ENCODE data around the gene P2RY8.

P2RY8 gene

DNA sequence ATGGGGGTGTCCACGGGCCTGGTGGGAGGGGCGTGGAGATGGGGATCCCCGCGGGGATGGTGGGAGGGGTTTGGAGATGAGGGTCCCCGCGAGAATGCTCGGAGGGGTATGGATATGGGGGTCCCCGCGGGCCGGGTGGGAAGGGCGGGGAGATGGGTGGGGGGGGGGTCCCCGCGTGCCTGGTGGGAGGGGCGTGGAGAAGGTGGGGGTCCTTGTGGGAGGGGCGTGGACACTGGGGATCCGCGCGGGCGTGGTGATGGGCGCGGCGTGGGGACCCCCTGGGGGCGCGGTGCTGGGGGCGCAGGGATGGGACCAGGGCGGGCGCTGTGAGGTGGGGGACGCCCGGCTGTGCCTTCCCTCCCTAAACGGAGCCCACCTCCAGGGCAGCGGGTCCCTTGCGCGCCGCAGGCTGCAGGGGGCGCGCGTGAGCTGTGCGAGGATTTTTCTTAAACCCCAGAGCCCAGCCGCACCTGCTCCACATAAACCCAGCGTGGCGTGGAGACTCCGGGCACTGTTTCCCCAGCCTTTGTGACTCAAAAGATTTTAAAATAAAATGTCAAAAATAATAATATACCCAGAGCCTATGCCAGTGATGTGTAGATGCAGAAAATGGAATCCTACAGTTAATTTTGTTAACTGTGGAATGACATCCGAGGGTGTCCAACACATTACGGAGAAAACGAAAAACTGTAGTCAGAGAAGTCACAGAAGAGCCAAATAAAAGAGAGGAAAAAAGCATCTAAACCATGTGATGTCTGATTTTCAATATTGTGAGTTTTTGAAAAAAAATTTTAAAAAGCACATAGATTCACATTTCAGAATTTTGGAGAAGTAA, 82.8 kb downstream of the P2RY8 start:
- H3K4me3 ChIP-seq (ENCODE audit: low read depth, low read length) = peak overlapping the region; percentile 67
- TF ChIP-seq, protein P1, sequence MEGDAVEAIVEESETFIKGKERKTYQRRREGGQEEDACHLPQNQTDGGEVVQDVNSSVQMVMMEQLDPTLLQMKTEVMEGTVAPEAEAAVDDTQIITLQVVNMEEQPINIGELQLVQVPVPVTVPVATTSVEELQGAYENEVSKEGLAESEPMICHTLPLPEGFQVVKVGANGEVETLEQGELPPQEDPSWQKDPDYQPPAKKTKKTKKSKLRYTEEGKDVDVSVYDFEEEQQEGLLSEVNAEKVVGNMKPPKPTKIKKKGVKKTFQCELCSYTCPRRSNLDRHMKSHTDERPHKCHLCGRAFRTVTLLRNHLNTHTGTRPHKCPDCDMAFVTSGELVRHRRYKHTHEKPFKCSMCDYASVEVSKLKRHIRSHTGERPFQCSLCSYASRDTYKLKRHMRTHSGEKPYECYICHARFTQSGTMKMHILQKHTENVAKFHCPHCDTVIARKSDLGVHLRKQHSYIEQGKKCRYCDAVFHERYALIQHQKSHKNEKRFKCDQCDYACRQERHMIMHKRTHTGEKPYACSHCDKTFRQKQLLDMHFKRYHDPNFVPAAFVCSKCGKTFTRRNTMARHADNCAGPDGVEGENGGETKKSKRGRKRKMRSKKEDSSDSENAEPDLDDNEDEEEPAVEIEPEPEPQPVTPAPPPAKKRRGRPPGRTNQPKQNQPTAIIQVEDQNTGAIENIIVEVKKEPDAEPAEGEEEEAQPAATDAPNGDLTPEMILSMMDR (IDR thresholded peaks at IDR 0.05; ENCODE audit: low read depth, low read length) = peak; percentile 97

DNA sequence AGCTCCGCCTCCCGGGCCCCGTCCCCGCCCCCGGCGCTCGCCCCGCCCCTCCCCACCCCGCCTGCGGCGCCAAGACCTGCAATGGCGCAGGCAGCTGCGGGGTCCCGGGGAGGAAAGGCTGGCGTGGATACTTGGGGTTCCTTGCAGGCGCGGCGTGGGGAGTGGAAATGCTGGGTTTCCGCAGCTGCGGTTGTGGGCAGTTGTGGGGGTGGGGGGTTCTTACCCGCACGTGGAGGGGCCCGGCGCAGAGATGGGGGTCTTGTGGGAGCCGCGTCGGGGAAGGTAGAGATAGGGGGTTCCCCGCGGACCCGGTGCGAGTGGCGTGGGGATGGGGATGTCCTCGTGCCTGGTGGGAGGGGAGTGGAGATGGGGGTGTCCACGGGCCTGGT, 83.6 kb downstream of the P2RY8 start:
- peak overlapping the region; percentile 67 for H3K4me3 ChIP-seq (ENCODE audit: low read depth, low read length)
- TF ChIP-seq, protein P1 (IDR thresholded peaks at IDR 0.05; ENCODE audit: low read depth, low read length) = no peak

DNA sequence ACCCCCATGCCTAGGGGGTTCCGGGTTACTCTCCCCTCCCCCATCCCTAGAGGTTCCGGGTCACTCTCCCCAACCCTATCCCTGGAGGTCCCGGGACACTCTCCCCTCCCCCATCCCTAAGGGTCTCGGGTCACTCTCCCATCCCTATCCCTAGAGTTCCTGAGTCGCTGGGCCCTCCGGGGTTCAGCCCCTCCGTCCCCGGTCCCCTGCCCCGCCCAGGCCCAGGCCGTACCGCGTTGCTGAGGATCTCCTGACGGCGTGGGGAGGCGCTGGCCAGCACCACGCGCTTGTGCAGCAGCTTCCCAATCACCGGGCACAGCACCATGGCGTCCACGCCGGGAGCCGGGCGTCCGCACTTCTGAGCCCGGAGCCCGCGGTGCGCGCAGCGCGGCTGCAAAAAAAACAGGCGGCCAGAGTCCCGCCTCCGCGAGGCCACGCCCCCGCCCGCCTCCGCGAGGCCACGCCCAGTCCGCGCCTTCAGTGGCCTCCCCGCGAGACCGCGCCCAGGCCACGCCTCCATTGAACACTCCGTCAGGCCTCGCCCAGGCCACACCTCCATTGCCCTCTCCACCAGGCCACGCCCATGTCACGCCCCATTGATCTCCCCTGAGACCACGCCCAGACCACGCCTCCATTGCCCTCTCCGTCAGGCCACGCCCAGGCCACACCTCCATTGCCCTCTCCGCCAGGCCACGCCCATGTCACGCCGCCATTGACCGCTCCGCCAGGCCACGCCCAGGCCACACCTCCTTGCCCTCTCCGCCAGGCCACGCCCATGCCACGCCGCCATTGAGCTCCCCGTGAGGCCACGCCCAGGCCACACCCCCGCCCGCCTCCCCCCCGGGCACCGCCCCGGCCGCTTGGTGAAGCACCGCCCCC, 84.2 kb downstream of the P2RY8 start, which contains the start of gene ASMTL:
Gene ASMTL, minus strand, starts transcription at position 394 of the 879 bp plus-strand sequence. Its CDS starts 69 bp downstream, at position 325.
- peak within 1 kb of the TSS; percentile 86 for H3K4me3 ChIP-seq (ENCODE audit: low read depth, low read length)
- TF ChIP-seq, protein P1 (IDR thresholded peaks at IDR 0.05; ENCODE audit: low read depth, low read length) = no peak

DNA sequence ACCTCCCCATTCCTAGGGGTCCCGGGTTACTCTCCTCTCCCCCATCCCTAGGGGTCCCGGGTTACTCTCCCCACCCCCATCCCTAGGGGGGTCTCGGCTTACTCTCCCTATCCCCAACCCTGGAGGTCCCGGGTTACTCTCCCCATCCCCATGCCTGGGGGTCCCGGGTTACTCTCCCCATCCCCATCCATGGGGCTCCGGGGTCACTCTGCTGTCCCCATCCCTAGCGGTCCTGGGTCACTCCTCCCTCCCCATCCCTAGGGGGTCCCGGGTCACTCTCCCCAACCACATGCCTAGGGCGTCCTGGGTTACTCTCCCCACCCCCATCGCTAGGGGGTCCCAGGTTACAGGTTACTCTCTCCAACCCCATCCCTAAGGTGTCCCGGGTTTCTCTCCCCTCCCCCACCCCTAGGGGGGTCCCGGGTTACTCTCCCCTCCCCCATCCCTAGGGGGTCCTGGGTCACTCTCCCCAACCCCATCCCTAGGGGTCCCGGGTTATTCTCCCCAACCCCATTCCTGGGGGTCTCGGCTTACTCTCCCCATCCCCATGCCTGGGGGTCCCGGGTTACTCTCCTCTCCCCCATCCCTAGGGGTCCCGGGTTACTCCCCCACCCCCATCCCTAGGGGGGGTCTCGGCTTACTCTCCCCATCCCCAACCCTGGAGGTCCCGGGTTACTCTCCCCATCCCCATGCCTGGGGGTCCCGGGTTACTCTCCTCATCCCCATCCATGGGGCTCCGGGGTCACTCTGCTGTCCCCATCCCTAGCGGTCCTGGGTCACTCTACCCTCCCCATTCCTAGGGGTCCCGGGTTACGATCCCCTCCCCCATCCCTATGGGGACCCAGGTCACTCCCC, 85.1 kb downstream of the P2RY8 start:
- peak overlapping the region; percentile 86 for H3K4me3 ChIP-seq (ENCODE audit: low read depth, low read length)
- TF ChIP-seq, protein P1 (IDR thresholded peaks at IDR 0.05; ENCODE audit: low read depth, low read length) = no peak

DNA sequence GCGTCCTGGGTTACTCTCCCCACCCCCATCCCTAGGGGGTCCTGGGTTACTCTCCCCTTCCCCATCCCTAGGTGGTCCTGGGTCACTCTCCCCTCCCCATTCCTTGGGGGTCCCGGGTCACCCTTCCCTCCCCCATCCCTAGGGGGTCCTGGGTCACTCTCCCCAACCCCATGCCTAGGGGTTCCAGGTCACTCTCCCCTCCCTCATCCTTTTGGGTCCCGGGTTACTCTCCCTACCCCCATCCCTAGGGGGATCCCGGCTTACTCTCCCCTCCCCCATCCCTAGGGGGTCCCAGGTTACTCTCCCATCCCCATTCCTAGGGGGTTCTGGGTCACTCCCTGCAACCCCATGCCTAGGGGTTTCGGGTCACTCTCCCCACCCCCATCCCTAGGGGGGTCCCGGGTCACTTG, 85.7 kb downstream of the P2RY8 start:
- H3K4me3 ChIP-seq (ENCODE audit: low read depth, low read length) = peak overlapping the region; percentile 86

More for the DNA sequence above, 85.7 kb downstream of the P2RY8 start:
- TF ChIP-seq, protein P1 (IDR thresholded peaks at IDR 0.05; ENCODE audit: low read depth, low read length) = no peak
